GM21423 (cell line): ENCODE results near the gene OXT.
"Not testable (repeated sequence)": the region's sequence is repeated elsewhere in the genome, so short reads cannot be mapped to it uniquely, and the experiment has no call there.

ENCODE experiments used
- ATAC-seq: cut with Tn5 transposase; IDR thresholded peaks from one replicate; pipeline ENCODE4 v1.9.1; 2021; ENCODE audit warnings: mild to moderate bottlenecking, moderate library complexity; ENCODE audit not compliant: unreplicated experiment

OXT gene

DNA sequence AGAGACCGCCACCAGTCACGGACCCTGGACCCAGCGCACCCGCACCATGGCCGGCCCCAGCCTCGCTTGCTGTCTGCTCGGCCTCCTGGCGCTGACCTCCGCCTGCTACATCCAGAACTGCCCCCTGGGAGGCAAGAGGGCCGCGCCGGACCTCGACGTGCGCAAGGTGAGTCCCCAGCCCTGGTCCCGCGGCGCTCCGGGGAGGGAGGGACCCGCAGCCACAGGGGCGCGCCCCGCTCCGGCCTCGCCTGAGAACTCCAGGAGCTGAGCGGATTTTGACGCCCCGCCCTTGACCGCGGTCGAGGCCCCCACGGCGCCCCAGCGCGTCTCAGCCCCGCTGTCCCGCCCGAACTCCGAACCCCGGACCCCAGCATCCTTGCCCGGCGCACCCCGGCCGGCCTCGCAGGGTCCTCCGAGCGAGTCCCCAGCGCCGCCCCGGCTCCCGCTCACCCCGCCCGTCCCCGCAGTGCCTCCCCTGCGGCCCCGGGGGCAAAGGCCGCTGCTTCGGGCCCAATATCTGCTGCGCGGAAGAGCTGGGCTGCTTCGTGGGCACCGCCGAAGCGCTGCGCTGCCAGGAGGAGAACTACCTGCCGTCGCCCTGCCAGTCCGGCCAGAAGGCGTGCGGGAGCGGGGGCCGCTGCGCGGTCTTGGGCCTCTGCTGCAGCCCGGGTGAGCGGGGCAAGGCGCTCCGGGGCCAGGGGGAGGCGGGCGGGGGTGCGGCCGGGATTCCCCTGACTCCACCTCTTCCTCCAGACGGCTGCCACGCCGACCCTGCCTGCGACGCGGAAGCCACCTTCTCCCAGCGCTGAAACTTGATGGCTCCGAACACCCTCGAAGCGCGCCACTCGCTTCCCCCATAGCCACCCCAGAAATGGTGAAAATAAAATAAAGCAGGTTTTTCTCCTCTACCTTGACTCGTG, at the start of gene OXT:
Gene OXT (plus strand): TSS at position 11 of the 920 bp plus-strand sequence. CDS start 36 bp downstream, at position 47.
- no peak for ATAC-seq

DNA sequence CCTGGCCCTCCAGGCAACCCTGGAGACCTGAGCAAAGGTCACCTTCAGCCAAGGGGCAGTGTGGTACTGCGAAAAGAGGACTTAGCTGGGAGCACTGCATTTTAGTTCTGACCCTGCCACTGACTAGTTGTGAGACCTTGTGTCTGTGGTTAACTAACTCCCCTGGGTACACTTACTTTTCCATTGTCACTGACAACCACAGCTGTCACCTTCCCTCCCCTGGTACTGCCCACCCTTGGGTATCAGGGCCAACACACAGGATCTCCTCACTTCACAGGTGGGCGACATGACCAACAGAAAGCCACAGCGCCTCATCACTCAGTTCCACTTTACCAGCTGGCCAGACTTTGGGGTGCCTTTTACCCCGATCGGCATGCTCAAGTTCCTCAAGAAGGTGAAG, 49.6 kb upstream of the OXT start:
- ATAC-seq = no peak

DNA sequence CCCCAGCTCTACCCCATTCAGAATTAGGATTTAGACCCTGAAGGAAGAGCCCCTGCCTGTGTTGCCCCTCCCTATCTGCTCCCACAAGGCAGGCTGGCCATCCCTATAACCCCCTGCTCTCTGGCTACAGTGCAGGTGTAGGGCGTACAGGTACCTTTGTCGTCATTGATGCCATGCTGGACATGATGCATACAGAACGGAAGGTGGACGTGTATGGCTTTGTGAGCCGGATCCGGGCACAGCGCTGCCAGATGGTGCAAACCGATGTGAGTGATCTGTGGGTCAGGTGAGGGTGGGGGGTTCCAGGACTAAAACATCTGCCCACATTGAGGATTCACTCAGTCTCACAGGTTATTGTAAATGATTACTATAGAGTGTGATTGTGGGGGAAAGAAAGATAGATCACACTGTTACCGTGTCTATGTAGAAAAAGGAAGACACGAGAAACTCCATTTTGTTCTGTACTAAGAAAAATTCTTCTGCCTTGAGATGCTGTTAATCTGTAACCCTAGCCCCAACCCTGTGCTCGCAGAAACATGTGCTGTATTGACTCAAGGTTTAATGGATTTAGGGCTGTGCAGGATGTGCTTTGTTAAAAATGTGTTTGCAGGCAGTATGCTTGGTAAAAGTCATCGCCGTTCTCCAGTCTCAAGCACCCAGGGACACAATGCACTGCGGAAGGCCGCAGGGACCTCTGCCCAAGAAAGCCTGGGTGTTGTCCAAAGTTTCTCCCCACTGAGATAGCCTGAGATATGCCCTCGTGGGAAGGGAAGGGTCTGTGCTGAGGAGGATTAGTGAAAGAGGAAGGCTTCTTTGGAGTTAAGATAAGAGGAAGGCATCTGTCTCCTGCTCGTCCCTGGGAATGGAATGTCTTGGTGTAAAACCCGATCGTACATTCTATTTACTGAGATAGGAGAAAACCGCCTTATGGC, 48.6 kb upstream of the OXT start:
- not testable (repeated sequence) for ATAC-seq

DNA sequence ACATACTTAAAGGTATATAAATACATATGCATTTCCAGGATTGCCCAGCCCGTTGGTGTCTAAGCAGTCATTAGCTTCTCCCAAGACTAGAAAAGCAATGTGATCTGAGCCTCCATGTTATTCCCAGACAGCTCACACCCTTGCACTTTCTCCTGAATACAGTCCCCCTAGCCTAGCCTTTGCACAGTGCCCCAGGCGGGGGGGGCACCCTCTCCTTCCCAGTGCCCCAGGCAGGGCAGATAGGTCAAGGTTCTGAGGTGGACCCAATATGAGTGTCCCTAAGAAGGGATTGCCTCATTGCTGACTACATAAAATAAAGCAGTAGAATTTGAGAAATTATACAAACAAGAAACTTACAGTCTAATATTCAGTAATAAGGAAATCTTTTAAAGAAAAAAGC, 43.4 kb upstream of the OXT start:
- ATAC-seq = no peak

DNA sequence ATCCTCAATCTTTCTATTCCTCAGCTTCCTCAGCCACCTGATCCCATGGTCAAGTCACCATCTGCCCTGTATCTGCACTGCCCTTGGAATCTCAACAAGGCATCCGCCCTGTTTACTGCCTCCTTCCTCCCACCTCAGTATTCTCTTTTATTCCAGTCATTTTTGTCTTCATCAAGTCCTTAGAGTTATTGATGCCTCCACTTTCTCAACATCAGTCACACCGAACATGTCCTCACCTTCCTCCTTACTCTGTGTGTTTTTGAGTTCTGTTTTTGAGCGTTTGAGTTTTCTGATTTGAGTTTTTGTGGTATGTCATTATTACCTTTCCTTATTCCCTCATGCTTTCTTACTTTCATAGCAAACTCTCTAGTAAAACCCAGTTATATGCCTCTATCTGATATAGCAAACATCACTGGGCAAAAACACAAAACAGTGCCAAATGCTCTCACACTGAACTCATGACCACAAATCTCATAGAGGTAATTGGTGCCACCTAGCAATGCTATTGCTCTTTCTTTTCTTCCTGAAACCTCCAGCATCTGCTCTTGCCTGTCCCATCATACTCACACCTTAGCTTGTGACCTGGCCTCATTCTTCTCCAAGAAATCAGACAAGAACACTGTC, 39.8 kb upstream of the OXT start:
- no peak for ATAC-seq

DNA sequence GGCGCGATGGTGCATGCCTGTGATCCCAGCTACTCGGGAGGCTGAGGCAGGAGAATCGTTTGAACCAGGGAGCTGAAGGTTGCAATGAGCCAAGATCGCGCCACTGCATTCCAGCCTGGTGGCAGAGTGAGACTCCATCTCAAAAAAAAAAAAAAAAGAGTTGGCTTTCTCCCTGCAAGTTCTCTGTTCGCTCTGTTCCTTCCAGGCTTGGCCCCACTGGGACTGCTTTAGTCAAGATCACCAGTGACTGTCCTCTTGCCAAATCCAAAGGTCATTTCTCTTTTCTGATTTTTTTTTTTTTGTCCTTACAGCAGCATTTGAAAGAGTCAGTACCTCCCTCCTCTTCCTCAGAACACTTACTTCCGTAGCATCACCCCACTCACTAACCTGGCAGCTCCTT, 38.8 kb upstream of the OXT start:
- ATAC-seq = no peak

DNA sequence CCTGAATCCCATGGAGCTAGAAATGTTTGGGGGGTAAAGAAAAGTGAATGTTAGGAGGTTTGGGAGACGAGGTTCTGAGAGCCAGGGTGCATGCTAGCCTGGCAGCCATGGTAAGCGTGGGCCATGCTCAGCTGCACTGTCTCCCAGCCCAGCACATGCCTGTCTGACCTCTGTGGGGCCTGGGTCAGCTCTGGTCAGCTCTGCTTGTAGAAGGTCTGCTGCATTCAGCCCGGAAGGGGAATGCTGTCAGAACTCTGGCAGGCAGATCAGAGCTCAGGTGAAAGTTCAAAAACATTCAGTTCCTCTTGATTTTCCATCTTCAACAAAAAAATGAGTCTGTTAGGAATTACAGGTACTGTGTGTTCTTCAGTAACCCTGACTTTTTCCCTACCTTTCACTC, 33.8 kb upstream of the OXT start:
- ATAC-seq = no peak

DNA sequence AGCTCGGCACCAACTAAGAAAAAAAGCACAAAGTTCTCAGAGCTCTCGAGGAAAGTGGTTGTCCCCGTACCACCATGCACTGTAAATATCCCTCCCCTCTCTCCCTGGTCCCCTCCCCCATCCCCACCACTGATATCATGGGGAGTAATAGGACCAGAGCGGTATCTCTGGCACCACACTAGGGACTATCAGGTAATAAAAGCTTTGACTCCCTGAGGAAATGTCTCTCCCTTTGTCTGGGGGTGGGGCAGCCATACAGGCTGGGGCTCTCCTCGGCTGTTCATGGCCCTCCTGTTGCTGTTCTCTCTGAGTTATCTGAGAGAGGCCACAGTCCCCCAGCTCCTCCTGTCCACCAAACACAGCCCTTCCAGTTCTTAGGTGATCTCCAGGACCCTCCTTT, 33.0 kb upstream of the OXT start:
- no peak for ATAC-seq

DNA sequence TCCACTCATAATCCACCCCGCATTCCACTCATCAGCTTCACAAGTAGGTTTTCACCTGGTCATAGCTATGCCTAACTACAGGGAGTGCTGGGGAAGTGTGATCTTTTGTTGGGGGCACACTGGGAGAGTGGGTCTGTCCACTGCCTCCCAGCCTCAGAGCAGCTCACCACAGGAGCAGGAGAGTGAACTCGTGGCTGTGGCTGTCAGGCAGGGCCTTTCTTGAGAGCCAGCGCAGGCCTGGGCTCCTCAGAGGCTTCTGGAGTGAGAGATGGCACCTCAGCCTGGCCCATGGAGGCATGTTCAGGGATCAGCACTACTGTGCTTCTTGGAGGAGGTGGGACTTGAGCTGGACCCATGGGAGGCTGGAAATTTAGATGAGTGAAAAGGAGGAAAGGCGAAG, 32.0 kb upstream of the OXT start:
- ATAC-seq = no peak

DNA sequence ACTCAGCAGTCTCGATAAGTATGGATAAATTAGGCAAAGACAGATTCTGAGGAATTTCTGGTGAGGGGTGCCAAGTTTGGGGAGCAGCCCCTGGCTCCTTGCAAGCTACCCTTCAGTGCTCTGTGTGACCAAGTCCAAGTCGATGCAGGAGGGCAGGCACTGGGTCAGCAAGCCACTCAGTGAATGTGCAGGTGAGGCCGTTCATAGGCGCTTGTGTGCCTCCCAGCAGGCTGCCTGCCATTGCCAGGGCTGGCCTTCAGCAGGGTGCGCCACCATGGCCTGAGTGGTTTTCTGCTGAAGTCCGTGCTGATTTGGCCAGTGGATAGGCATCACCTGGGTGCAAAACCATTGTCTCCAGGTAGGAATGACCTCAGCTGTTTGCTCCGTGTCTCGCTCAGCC, 31.3 kb upstream of the OXT start:
- no peak for ATAC-seq

DNA sequence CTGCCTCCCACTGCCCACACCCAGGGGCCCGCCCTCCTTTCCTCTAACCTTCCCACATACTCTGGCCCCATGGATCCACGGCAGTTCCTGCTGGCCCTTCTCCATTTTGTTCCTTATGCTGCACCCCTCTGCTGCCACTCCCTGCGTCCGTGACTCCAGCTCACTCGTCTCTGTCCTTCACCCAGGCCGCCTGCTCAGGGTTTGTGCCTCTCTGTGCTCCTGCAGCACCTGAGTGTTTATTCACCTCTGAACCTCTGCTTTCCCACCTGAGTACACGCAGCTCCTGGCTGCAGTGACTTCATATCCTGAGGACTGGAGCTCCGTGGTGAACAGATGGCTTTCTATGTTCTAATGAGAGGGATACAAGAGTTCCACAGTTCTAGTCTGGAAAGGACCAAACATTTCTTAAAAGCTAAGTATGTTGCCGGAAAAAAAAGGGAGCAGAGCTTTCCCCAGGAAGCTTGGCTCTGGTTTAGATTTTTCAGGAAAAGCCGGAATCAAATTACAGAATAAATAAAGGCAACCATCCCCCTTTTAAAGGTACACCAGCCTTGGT, 29.5 kb upstream of the OXT start:
- ATAC-seq = no peak

DNA sequence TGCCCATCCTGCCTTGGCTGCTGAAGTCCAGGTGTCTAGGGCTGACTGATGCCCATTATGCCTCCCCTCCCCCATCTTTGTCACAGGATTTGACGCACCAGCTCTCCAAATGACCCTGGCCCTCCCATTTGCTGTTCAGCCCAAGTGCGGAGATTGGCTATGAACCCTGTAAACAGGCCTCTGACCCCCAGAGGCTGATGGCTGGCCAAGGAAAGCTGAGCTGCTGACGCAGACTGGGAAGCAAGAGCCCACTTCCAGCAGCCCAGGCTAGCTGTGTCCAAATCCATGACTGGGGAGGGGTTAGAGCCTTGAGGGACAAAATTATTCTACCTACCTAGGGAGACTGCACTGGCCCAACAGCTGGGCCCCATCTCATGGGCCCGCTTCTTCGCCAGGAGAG, 28.8 kb upstream of the OXT start:
- no peak for ATAC-seq

DNA sequence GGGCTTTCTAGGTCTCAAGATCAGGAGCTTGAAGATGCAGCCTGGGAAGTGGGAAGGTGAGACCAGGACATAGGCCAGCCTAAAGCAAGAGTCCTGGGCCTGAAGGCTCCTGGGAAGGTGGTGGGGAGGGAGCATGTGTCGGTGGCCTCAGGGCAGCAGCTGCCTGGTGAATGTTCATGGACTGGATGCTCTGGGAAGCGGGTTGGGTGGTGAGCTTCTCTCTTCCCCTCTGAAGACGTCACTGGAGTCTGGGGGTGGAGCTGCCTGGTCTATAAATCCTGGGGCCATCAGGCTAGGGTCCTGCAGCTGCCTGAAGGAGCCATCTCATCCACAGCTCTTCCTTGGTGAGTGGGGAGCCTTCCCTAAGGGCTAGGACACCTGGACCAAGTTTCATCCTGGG, 28.1 kb upstream of the OXT start, which contains the start of gene GNRH2:
Gene GNRH2 (plus strand): TSS at position 301 of the 400 bp plus-strand sequence. CDS start 793 bp downstream, outside the sequence.
- no peak for ATAC-seq

DNA sequence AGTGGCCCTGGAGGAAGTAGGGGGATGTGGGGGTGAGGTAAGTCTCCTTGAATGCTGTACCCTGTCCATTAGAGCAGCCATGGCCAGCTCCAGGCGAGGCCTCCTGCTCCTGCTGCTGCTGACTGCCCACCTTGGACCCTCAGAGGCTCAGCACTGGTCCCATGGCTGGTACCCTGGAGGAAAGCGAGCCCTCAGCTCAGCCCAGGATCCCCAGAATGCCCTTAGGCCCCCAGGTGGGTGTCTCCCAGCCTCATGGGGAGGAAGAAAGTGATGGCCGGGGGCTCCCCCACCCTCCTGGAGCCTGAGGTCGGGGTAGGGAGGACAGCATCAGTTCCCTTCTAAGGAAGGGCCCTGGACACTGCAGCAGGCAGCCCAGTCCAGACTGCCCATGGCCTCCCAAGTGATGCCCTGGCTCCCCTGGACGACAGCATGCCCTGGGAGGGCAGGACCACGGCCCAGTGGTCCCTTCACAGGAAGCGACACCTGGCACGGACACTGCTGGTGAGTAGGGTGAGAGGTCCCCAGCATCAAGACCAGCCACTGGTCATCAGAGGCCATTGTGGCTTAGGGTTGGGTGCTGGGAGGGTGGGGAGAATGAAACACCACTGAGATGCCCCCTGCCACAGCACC, 27.0 kb upstream of the OXT start:
- ATAC-seq = no peak

DNA sequence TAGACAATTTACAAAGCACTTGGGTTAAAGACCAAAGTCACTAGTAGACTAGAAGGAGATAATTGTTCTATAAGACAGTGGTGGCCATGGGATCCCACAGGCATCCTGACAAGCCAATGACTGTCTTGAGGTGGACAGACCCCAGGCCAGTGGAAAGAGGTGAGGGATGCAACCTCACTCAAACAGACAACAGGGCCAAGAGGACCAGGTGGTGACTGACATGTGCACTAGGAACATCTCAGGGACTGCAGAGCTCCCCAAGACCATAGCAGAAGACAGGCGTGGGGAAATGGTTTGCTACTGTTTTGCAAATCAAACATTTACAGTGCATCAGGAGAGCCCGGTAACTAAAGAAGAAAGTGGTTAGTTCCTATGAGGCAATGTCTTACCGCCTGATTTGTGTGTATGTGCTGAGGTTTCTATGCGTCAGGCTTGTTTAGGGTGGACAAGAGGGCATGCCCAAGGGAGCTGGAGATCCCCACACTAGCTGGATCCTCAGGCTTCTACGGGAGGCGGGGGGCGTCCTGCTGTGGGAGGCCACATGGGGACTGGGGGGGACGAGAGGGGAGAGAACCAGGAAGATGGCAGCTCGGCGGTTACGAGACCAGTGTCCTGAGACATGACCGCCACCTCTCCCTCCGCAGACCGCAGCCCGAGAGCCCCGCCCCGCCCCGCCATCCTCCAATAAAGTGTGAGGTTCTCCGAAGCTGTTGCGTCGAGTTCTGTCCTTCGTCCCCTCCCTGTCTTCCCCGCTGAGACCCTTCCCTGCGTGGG, 26.2 kb upstream of the OXT start:
- peak; percentile 34 for ATAC-seq

DNA sequence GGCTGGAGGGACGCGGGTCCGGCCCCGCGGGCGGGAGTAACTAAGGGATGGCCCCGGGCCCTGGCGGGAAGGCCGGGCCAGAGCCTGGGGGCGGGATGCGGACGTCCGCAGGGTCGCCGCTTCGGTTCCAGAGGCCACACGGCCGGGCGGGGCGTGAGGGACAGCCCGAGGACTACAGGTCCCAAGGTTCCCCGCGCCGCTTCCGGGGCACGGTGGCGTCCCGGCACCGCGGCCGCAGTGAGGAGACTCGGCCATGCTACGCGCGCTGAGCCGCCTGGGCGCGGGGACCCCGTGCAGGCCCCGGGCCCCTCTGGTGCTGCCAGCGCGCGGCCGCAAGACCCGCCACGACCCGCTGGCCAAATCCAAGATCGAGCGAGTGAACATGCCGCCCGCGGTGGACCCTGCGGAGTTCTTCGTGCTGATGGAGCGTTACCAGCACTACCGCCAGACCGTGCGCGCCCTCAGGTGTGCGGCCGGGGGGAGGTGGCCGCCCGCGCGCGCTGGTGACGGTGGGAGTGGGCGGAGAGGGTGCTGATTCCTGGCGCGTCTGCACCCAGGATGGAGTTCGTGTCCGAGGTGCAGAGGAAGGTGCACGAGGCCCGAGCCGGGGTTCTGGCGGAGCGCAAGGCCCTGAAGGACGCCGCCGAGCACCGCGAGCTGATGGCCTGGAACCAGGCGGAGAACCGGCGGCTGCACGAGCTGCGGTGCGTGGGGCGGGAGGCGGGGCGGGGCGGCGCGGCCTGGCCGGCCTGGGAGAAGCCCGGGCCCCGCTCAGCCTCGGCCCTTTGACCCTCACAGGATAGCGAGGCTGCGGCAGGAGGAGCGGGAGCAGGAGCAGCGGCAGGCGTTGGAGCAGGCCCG, 25.4 kb upstream of the OXT start, which contains the start of gene MRPS26:
Gene MRPS26 (plus strand): TSS at position 237 of the 861 bp plus-strand sequence. CDS start 17 bp downstream, at position 254.
- peak; percentile 85 for ATAC-seq

DNA sequence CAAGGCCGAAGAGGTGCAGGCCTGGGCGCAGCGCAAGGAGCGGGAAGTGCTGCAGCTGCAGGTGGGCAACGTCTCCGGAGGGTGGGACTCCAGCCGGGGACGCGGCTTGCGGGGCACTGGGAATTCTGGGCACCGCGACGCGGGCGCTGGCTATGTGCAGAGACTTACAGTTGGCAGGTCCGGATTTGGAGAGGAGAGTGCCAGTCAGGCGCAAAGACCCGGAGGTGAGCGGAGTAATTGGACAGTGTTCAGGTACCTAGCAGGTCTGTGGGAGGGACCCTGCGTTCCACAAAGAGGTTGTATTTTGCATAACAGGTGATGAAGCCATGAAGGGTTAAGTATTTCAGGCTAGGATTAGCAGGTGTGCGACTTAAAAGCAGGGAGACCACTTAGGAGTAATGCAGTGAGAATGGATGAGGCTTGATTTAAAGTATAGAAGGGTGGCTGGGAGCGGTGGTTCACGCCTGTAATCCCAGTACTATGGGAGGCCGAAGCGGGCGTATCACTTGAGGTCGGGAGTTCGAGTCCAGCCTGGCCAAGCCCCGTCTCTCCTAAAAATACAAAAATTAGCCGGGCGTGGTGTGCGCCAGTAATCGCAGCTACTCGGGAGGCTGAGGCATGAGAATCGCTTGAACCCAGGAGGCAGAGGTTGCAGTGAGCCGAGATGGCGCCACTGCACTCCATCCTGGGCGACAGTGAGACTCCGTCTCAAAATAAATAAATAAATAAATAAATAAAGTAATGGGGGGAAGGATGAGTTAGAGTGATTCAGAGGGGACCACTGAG, 24.6 kb upstream of the OXT start:
- no peak for ATAC-seq
